CD14-positive monocyte (primary cell): ENCODE results near the gene FREM2. TPM values are rescaled to one million over a fixed set of nuclear protein-coding genes. Genes with fewer than 3 reads are reported as not detected.

Experiments
- DNase-seq, 3 donors: peaks; one replicate each; pipeline ENCODE4 v3.0.0-alpha.2; 2011 to 2022
- H2AFZ ChIP-seq: 2 replicates; pipeline ENCODE4 v1.6.0; 2012; ENCODE audit warnings: mild to moderate bottlenecking, low read depth, low read length, inconsistent platforms; ENCODE audit not compliant: insufficient read depth, poor library complexity, severe bottlenecking
- H3K27ac ChIP-seq, 2 donors: 1 replicate in 1 of 2; 2 replicates in 1 of 2; pipeline ENCODE4 v1.5.1; 2012 to 2013; ENCODE audit warnings: low read length in 2 of 2, control low read depth in 1 of 2, inconsistent platforms in 1 of 2, low read depth in 1 of 2, mild to moderate bottlenecking in 1 of 2
- H3K27me3 ChIP-seq, 2 donors: one replicate each; pipeline versions ENCODE4 v1.6.0 to v1.6.1; 2011 to 2013; ENCODE audit warnings: low read length in 2 of 2; ENCODE audit not compliant: control insufficient read depth in 2 of 2, insufficient read depth in 2 of 2
- H3K36me3 ChIP-seq, 2 donors: replicated peaks in 1 of 2; 1 replicate in 1 of 2; 2 replicates in 1 of 2; pipeline versions ENCODE4 v1.5.1 to v1.6.1; 2012 to 2013; ENCODE audit warnings: low read length in 2 of 2, control low read depth in 1 of 2, inconsistent platforms in 1 of 2, mild to moderate bottlenecking in 1 of 2; ENCODE audit not compliant: insufficient read depth in 2 of 2, control insufficient read depth in 1 of 2
- H3K4me1 ChIP-seq, 2 donors: 1 replicate in 1 of 2; 2 replicates in 1 of 2; pipeline versions ENCODE4 v1.5.1 to v1.6.1; 2012 to 2013; ENCODE audit warnings: low read length in 2 of 2, control low read depth in 1 of 2, inconsistent platforms in 1 of 2, mild to moderate bottlenecking in 1 of 2, moderate library complexity in 1 of 2; ENCODE audit not compliant: insufficient read depth in 2 of 2, control insufficient read depth in 1 of 2
- H3K4me2 ChIP-seq: replicated peaks from 2 replicates; pipeline ENCODE3; 2012; ENCODE audit warnings: low read length, moderate library complexity, mild to moderate bottlenecking; ENCODE audit not compliant: poor library complexity, severe bottlenecking; ENCODE audit errors: extremely low read depth
- H3K4me3 ChIP-seq, 3 experiments: fragments of 200-600 bp in 1 of 3; sonication (generic) in 1 of 3; replicated peaks in 1 of 3; 1 replicate in 2 of 3; 2 replicates in 1 of 3; pipeline ENCODE4 v1.5.1; 2011 to 2013; ENCODE audit warnings: low read length in 3 of 3, mild to moderate bottlenecking in 3 of 3, control low read depth in 2 of 3, low read depth in 2 of 3, inconsistent platforms in 1 of 3, moderate library complexity in 1 of 3
- H3K79me2 ChIP-seq: 2 replicates; pipeline ENCODE4 v1.6.0; 2012; ENCODE audit warnings: mild to moderate bottlenecking, control low read depth, inconsistent platforms, low read length, moderate library complexity; ENCODE audit not compliant: insufficient read depth
- H3K9ac ChIP-seq: 2 replicates; pipeline ENCODE4 v1.6.0; 2017; ENCODE audit warnings: low read length, mild to moderate bottlenecking; ENCODE audit not compliant: insufficient read depth, poor library complexity, severe bottlenecking
- H3K9me3 ChIP-seq, 2 donors: replicated peaks in 1 of 2; 1 replicate in 1 of 2; 2 replicates in 1 of 2; pipeline versions ENCODE4 v1.5.1 to v1.6.1; 2012 to 2013; ENCODE audit warnings: low read length in 2 of 2, control low read depth in 1 of 2; ENCODE audit not compliant: control insufficient read depth in 1 of 2, insufficient read depth in 1 of 2
- H4K20me1 ChIP-seq: 2 replicates; pipeline ENCODE4 v1.6.0; 2012; ENCODE audit warnings: mild to moderate bottlenecking, low read length, control low read depth, moderate library complexity; ENCODE audit not compliant: insufficient read depth
- H3K27ac Mint-ChIP-seq, 7 donors: one replicate each; pipeline ENCODE4 v1.8.0; 2020; ENCODE audit warnings: mild to moderate bottlenecking in 7 of 7, mixed read lengths in 7 of 7, moderate library complexity in 6 of 7, inconsistent platforms in 2 of 7
- H3K27me3 Mint-ChIP-seq, 3 donors: one replicate each; pipeline ENCODE4 v1.8.0; 2021 to 2022; ENCODE audit warnings: low read depth in 3 of 3, mild to moderate bottlenecking in 3 of 3, mixed read lengths in 3 of 3, moderate library complexity in 3 of 3, inconsistent platforms in 1 of 3
- H3K36me3 Mint-ChIP-seq, 2 donors: one replicate each; pipeline ENCODE4 v1.8.0; 2020; ENCODE audit warnings: mixed read lengths in 2 of 2, inconsistent platforms in 1 of 2, mild to moderate bottlenecking in 1 of 2
- H3K4me1 Mint-ChIP-seq: one replicate; pipeline ENCODE4 v1.8.0; 2020; ENCODE audit warnings: mild to moderate bottlenecking, mixed read lengths
- H3K4me3 Mint-ChIP-seq, 2 donors: one replicate each; pipeline ENCODE4 v1.8.0; 2020; ENCODE audit warnings: mild to moderate bottlenecking in 2 of 2, mixed read lengths in 2 of 2, moderate library complexity in 1 of 2
- H3K9me3 Mint-ChIP-seq, 7 donors: one replicate each; pipeline ENCODE4 v1.8.0; 2020 to 2022; ENCODE audit warnings: mixed read lengths in 7 of 7, mild to moderate bottlenecking in 6 of 7, moderate library complexity in 6 of 7, inconsistent platforms in 2 of 7
- WGBS: methylation state at CpG from one replicate; pipeline ENCODE4 v1.1.5; 2013; ENCODE audit warnings: missing lambda C conversion rate; ENCODE audit not compliant: insufficient coverage; 5-methylcytosine and 5-hydroxymethylcytosine counted together
- intact Hi-C, 2 donors: fragments of 100-400 bp; cut with micrococcal nuclease; formaldehyde crosslinking; loops; one replicate each; pipeline versions ENCODE4 v1.15.0 to v1.15.1; 2023
- polyA plus RNA-seq, 3 donors: library from polyadenylated mRNA; depleted of rRNA in 1 of 3; unstranded in 2 of 3; stranded (reverse) in 1 of 3; fragments of 300-500 nt in 2 of 3; fragments of >200 nt in 1 of 3; fragmentation: Illumina TruSeq in 2 of 3; gene quantifications; 1 replicate in 2 of 3; 2 replicates in 1 of 3; pipeline ENCODE4 v1.2.3, GENCODE V29; 2012 to 2021
- TF ChIP-seq, protein P1 (sequence below): fragments of 200-600 bp; IDR thresholded peaks from one replicate; pipeline ENCODE4 v1.8.0; 2022; ENCODE audit warnings: antibody characterized with exemption, mild to moderate bottlenecking

Gene FREM2
- polyA plus RNA-seq, 3 donors = not detected

DNA sequence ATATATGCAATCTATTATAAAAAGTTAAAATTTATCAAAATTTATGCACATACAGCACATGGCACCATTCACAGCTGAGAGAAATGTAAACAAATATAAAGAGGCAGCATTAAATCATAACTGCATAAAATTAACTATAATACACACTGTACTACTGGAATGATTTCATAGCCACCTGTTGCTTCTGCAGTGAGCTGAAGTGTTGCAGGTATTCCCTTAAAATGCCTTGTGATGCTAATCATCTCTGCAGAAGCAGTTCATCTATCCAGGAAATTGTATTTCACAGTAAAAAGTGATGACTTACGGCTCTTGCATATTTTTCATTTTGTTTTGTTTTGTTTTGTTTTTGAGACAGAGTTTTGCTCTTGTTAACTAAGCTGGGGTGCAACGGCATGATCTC lies 221.7 kb downstream of the FREM2 start:
- Histone ChIP-seq H3K9ac (no peak overlapping the region), H2AFZ (no peak overlapping the region), H3K4me1 (no peaks in the 10 kb centered on the region), H4K20me1 (no peaks in the 10 kb centered on the region), H3K27me3 (no peaks in the 10 kb centered on the region), H3K9me3 (no peaks in the 10 kb centered on the region), H3K4me3 (no peak overlapping the region), H3K36me3 (no peaks in the 10 kb centered on the region), H3K79me2 (no peaks in the 10 kb centered on the region), H3K27ac (no peak overlapping the region), H3K4me2 (no peak overlapping the region)
- no CpG with 5 or more reads among the region's 2 CpGs for WGBS
- TF ChIP-seq, protein P1, sequence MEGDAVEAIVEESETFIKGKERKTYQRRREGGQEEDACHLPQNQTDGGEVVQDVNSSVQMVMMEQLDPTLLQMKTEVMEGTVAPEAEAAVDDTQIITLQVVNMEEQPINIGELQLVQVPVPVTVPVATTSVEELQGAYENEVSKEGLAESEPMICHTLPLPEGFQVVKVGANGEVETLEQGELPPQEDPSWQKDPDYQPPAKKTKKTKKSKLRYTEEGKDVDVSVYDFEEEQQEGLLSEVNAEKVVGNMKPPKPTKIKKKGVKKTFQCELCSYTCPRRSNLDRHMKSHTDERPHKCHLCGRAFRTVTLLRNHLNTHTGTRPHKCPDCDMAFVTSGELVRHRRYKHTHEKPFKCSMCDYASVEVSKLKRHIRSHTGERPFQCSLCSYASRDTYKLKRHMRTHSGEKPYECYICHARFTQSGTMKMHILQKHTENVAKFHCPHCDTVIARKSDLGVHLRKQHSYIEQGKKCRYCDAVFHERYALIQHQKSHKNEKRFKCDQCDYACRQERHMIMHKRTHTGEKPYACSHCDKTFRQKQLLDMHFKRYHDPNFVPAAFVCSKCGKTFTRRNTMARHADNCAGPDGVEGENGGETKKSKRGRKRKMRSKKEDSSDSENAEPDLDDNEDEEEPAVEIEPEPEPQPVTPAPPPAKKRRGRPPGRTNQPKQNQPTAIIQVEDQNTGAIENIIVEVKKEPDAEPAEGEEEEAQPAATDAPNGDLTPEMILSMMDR = no peak
- peaks cover 0 to 4% (median 4%) of the 10 kb centered on the region in 3 donors for H3K27me3 Mint-ChIP-seq
- no peak overlapping the region for H3K4me3 Mint-ChIP-seq
- H3K36me3 Mint-ChIP-seq = no peaks in the 10 kb centered on the region
- intact Hi-C loops = no loop called here
- DNase-seq = no peak
- no peak overlapping the region for H3K27ac Mint-ChIP-seq
- peaks cover 0 to 4% (median 0%) of the 10 kb centered on the region in 7 donors for H3K9me3 Mint-ChIP-seq
- H3K4me1 Mint-ChIP-seq = no peaks in the 10 kb centered on the region

DNA sequence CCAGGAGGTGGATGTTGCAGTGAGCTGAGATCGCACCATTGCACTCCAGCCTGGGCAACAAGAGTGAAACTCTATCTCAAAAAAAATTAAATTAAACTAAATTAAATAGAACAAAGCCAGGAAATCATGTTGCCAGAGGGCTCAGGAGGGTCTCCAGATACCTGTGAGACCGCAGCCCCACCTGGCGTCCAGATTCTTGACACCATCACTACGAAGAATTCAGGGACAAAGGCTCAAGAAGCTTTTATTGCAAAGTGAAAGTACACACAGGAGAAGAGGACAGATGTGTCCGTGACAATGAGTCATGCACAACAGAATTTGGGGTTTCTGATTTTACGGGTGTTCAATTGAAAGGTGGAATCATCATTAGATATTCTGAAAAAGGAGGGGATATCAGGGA lies 227.2 kb downstream of the FREM2 start:
- intact Hi-C loops = no loop called here
- no peaks in the 10 kb centered on the region for H3K4me1 Mint-ChIP-seq
- no peak overlapping the region for H2AFZ ChIP-seq
- TF ChIP-seq, protein P1 = no peak
- H3K9me3 ChIP-seq = no peaks in the 10 kb centered on the region
- H3K36me3 Mint-ChIP-seq = no peaks in the 10 kb centered on the region
- no peak overlapping the region for H3K9ac ChIP-seq
- 89% methylated on average over 2 of the region's 6 CpGs for WGBS
- no peaks in the 10 kb centered on the region for H4K20me1 ChIP-seq
- no peak overlapping the region for H3K4me2 ChIP-seq
- H3K27me3 Mint-ChIP-seq = peaks cover 0 to 1% (median under 1%) of the 10 kb centered on the region in 3 donors
- no peaks in the 10 kb centered on the region for H3K36me3 ChIP-seq
- H3K4me3 ChIP-seq = no peak overlapping the region
- no peak for DNase-seq
- no peak overlapping the region for H3K27ac Mint-ChIP-seq
- no peaks in the 10 kb centered on the region for H3K9me3 Mint-ChIP-seq
- no peak overlapping the region for H3K4me3 Mint-ChIP-seq
- H3K79me2 ChIP-seq = no peaks in the 10 kb centered on the region
- no peaks in the 10 kb centered on the region for H3K27me3 ChIP-seq
- no peaks in the 10 kb centered on the region for H3K4me1 ChIP-seq
- no peak overlapping the region for H3K27ac ChIP-seq
